H9 (cell line): ENCODE results near the gene SMAD3. TPM values are rescaled to one million over a fixed set of nuclear protein-coding genes. Genes with fewer than 3 reads are reported as not detected.

Experiments
- DNase-seq: peaks from one replicate; pipeline ENCODE4 v3.0.0-alpha.2; 2017
- H2AFZ ChIP-seq: one replicate; pipeline ENCODE4 v1.6.1; 2013; ENCODE audit warnings: mild to moderate bottlenecking, low read length, control low read depth, moderate library complexity
- H2AK5ac ChIP-seq: 2 replicates; pipeline ENCODE4 v1.6.1; 2013; ENCODE audit warnings: low read length, control low read depth, mixed read lengths; ENCODE audit not compliant: insufficient read length
- H2BK120ac ChIP-seq: one replicate; pipeline ENCODE4 v1.6.1; 2013; ENCODE audit warnings: low read depth, mild to moderate bottlenecking, low read length, control low read depth, inconsistent platforms; ENCODE audit not compliant: poor library complexity, severe bottlenecking
- H2BK12ac ChIP-seq: 2 replicates; pipeline ENCODE4 v1.6.1; 2013; ENCODE audit warnings: low read length, control low read depth, mixed read lengths, low read depth; ENCODE audit not compliant: insufficient read length
- H2BK15ac ChIP-seq: 2 replicates; pipeline ENCODE4 v1.6.1; 2013; ENCODE audit warnings: low read depth, low read length, control low read depth
- H2BK20ac ChIP-seq: one replicate; pipeline ENCODE4 v1.6.1; 2013; ENCODE audit warnings: low read depth, mild to moderate bottlenecking, low read length, control low read depth, inconsistent platforms; ENCODE audit not compliant: poor library complexity, severe bottlenecking
- H2BK5ac ChIP-seq: 2 replicates; pipeline ENCODE4 v1.6.1; 2013; ENCODE audit warnings: low read length, control low read depth, mixed read lengths; ENCODE audit not compliant: insufficient read length
- H3K14ac ChIP-seq: 2 replicates; pipeline ENCODE4 v1.6.1; 2013; ENCODE audit warnings: low read length, control low read depth; ENCODE audit not compliant: insufficient read depth
- H3K18ac ChIP-seq: 2 replicates; pipeline ENCODE4 v1.6.1; 2013; ENCODE audit warnings: low read depth, mild to moderate bottlenecking, mixed read lengths, low read length, control low read depth; ENCODE audit not compliant: insufficient read length
- H3K23ac ChIP-seq: 2 replicates; pipeline ENCODE4 v1.6.1; 2013; ENCODE audit warnings: low read length, control low read depth, mixed read lengths, low read depth; ENCODE audit not compliant: insufficient read length
- H3K23me2 ChIP-seq: 2 replicates; pipeline ENCODE4 v1.6.1; 2013; ENCODE audit warnings: low read depth, mild to moderate bottlenecking, mixed read lengths, low read length, control low read depth; ENCODE audit not compliant: insufficient read length, poor library complexity, severe bottlenecking
- H3K27ac ChIP-seq: 2 replicates; pipeline ENCODE4 v1.5.1; 2013; ENCODE audit warnings: low read length, control low read depth, mixed read lengths, low read depth; ENCODE audit not compliant: insufficient read length
- H3K27me3 ChIP-seq: 2 replicates; pipeline ENCODE4 v1.6.1; 2013; ENCODE audit warnings: low read length, control low read depth, inconsistent platforms; ENCODE audit not compliant: insufficient read depth
- H3K4ac ChIP-seq: 2 replicates; pipeline ENCODE4 v1.6.1; 2013; ENCODE audit warnings: low read depth, mild to moderate bottlenecking, control low read depth, inconsistent platforms, low read length, moderate library complexity
- H3K4me1 ChIP-seq: 2 replicates; pipeline ENCODE4 v1.6.1; 2013; ENCODE audit warnings: low read length, control low read depth, inconsistent platforms; ENCODE audit not compliant: insufficient read depth
- H3K4me2 ChIP-seq: 2 replicates; pipeline ENCODE4 v1.6.1; 2013; ENCODE audit warnings: low read length, control low read depth, mixed read lengths; ENCODE audit not compliant: insufficient read length, insufficient read depth
- H3K56ac ChIP-seq: 2 replicates; pipeline ENCODE4 v1.6.1; 2013; ENCODE audit warnings: low read depth, mild to moderate bottlenecking, mixed read lengths, low read length, control low read depth; ENCODE audit not compliant: insufficient read length
- H3K79me1 ChIP-seq: 2 replicates; pipeline ENCODE4 v1.6.1; 2013; ENCODE audit warnings: low read depth, mild to moderate bottlenecking, moderate library complexity, low read length, control low read depth, inconsistent platforms; ENCODE audit not compliant: insufficient read depth, poor library complexity, severe bottlenecking
- H3K79me2 ChIP-seq: 2 replicates; pipeline ENCODE4 v1.6.1; 2013; ENCODE audit warnings: low read length, control low read depth, inconsistent platforms; ENCODE audit not compliant: insufficient read depth
- H3K9ac ChIP-seq: 2 replicates; pipeline ENCODE4 v1.6.1; 2013; ENCODE audit warnings: low read length, control low read depth, mixed read lengths; ENCODE audit not compliant: insufficient read length; ENCODE audit errors: extremely low read depth
- H3K9me3 ChIP-seq: one replicate; pipeline ENCODE4 v1.6.1; 2013; ENCODE audit warnings: low read depth, low read length, inconsistent platforms; ENCODE audit not compliant: control insufficient read depth
- H3T11ph ChIP-seq: one replicate; pipeline ENCODE4 v1.6.1; 2013; ENCODE audit warnings: mild to moderate bottlenecking, low read length, control low read depth, inconsistent platforms
- H4K20me1 ChIP-seq: one replicate; pipeline ENCODE4 v1.6.1; 2013; ENCODE audit not compliant: control insufficient read depth, insufficient read length, insufficient read depth
- H4K5ac ChIP-seq: 2 replicates; pipeline ENCODE4 v1.6.1; 2013; ENCODE audit warnings: low read depth, mild to moderate bottlenecking, mixed read lengths, low read length, control low read depth; ENCODE audit not compliant: insufficient read length
- H4K8ac ChIP-seq: replicated peaks from 2 replicates; pipeline ENCODE4 v1.6.1; 2013; ENCODE audit warnings: low read length, control low read depth, mixed read lengths, low read depth; ENCODE audit not compliant: insufficient read length
- H4K91ac ChIP-seq: 2 replicates; pipeline ENCODE4 v1.6.1; 2013; ENCODE audit warnings: low read depth, mild to moderate bottlenecking, moderate library complexity, mixed read lengths, low read length, control low read depth; ENCODE audit not compliant: insufficient read length
- H3K27ac Mint-ChIP-seq, 3 experiments: 2 replicates in 2 of 3; 3 replicates in 1 of 3; pipeline ENCODE4 v1.8.0; 2020 to 2021; ENCODE audit warnings: mixed read lengths in 3 of 3, mild to moderate bottlenecking in 1 of 3, moderate library complexity in 1 of 3
- H3K27me3 Mint-ChIP-seq: 2 replicates; pipeline ENCODE4 v1.8.0; 2021; ENCODE audit warnings: low read depth, mild to moderate bottlenecking, moderate library complexity, mixed read lengths
- H3K36me3 Mint-ChIP-seq, 3 experiments: 2 replicates in 2 of 3; 3 replicates in 1 of 3; pipeline ENCODE4 v1.8.0; 2020 to 2021; ENCODE audit warnings: low read depth in 3 of 3, mixed read lengths in 3 of 3; ENCODE audit not compliant: insufficient read depth in 1 of 3
- H3K4me1 Mint-ChIP-seq, 2 experiments: 2 replicates each; pipeline ENCODE4 v1.8.0; 2020; ENCODE audit warnings: mixed read lengths in 2 of 2
- H3K4me3 Mint-ChIP-seq, 2 experiments: 2 replicates in 1 of 2; 3 replicates in 1 of 2; pipeline ENCODE4 v1.8.0; 2020 to 2021; ENCODE audit warnings: mild to moderate bottlenecking in 2 of 2, mixed read lengths in 2 of 2, moderate library complexity in 1 of 2
- H3K9me3 Mint-ChIP-seq, 2 experiments: 2 replicates in 1 of 2; 3 replicates in 1 of 2; pipeline ENCODE4 v1.8.0; 2020; ENCODE audit warnings: mild to moderate bottlenecking in 2 of 2, mixed read lengths in 2 of 2, moderate library complexity in 1 of 2
- CTCF ChIP-seq: fragments of 200-600 bp; sonication (generic); conservative IDR thresholded peaks from 3 replicates; pipeline ENCODE4 v1.8.0; 2021; ENCODE audit warnings: antibody characterized with exemption, mild to moderate bottlenecking
- WGBS: extraction: QIAGEN DNeasy Blood & Tissue Kit; methylation state at CpG from one replicate; pipeline ENCODE4 v1.1.7; 2013; ENCODE audit warnings: missing lambda C conversion rate, low lambda C conversion rate, mixed read lengths; ENCODE audit not compliant: insufficient read length; ENCODE audit errors: extremely low coverage; 5-methylcytosine and 5-hydroxymethylcytosine counted together
- total RNA-seq: library from RNA; stranded (reverse); gene quantifications from 2 replicates; pipeline ENCODE4 v1.2.1, GENCODE V29; 2021

Gene SMAD3
- total RNA-seq, 1 experiment from 2014 or later: 26.7 TPM

- H3K27me3 Mint-ChIP-seq: no peaks in the 10 kb centered on the region; the same call in none of the 2 replicates
- Histone ChIP-seq H3K23me2 (no peaks in the 10 kb centered on the region), H3T11ph (no peak overlapping the region), H3K56ac (no peak overlapping the region), H2BK15ac (no peak overlapping the region), H3K9me3 (no peaks in the 10 kb centered on the region), H4K91ac (no peak overlapping the region), H3K14ac (no peak overlapping the region), H3K4me2 (no peak overlapping the region), H2BK12ac (no peak overlapping the region), H4K8ac (no peak overlapping the region), H2BK20ac (no peak overlapping the region), H3K79me1 (no peaks in the 10 kb centered on the region), H3K4ac (no peak overlapping the region), H2AK5ac (no peak overlapping the region), H3K23ac (no peak overlapping the region), H3K4me1 (peaks cover 4% of the 10 kb centered on the region; the same call in 1 of the 2 replicates), H4K5ac (no peak overlapping the region), H3K27ac (no peak overlapping the region), H2BK120ac (no peak overlapping the region), H3K9ac (no peak overlapping the region), H4K20me1 (no peaks in the 10 kb centered on the region), H3K27me3 (no peaks in the 10 kb centered on the region), H3K18ac (no peak overlapping the region), H2AFZ (no peak overlapping the region), H2BK5ac (no peak overlapping the region), H3K79me2 (no peaks in the 10 kb centered on the region)
- no CpG with 5 or more reads among the region's 7 CpGs for WGBS
- H3K9me3 Mint-ChIP-seq: no peaks in the 10 kb centered on the region
- H3K4me1 Mint-ChIP-seq: peaks cover 18% of the 10 kb centered on the region in 2 experiments
- no peak overlapping the region for H3K27ac Mint-ChIP-seq
- H3K4me3 Mint-ChIP-seq: no peak overlapping the region
- no peaks in the 10 kb centered on the region for H3K36me3 Mint-ChIP-seq
- TF ChIP-seq CTCF: no peak
- no peak for DNase-seq
Measured at GRCh38 chr15:67042551-67043142, 22.8 kb upstream of the SMAD3 start.
